HG03103 (cell line): ENCODE data around the gene TPSAB1.
"Not testable (repeated sequence)": the region's sequence is repeated elsewhere in the genome, so short reads cannot be mapped to it uniquely, and the experiment has no call there.

ENCODE experiments used
- ATAC-seq: cut with Tn5 transposase; IDR thresholded peaks from one replicate; pipeline ENCODE4 v1.9.1; 2021; ENCODE audit warnings: low read depth; ENCODE audit not compliant: unreplicated experiment

Gene TPSAB1

GRCh38 chr16:1222553-1223354 is 17.8 kb upstream of the TPSAB1 start:
- ATAC-seq, result no peak

DNA sequence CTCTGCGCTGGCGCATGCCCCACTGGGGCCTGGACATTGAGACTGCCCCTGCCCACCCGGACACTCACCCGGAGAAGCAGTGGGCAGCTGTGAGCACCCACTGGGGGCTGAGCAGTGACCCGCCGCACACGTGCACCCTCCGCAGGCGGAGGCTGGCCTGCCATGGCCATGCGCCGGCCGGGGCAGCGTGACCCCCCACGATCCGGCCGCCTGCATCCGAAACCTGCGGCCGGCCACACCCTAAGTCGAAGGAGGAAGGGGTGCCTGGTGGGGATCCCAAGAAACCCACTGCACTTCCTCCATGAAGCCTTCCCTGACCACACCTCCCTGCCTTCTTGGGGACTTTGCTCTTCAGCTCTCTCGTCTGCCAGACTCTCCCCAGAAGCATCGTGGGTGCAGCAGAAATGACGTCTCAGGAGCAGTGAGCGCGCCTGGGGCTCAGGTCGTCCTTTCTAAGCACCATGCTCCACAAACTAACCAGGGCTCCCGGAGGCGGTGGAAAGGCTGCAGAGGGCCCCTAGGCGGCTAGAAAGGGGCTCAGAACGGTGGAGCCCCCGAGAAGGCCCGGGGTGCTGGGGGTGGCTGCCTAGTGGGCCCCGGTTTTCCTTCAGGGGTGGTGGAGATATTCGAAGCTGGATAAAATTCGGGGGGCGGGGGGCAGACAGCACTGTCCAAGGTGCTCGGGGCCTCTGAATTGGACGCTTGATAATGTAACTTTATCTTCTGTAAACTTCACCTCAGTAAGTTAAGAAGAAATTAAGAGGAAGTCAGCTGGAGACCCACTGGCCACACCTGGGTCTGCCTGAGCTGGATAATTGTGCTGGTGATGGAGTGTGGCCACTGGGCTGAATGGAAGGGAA is 16.9 kb upstream of the TPSAB1 start:
- ATAC-seq, result no peak

GRCh38 chr16:1224558-1224957 is 15.9 kb upstream of the TPSAB1 start:
- ATAC-seq, result no peak

DNA sequence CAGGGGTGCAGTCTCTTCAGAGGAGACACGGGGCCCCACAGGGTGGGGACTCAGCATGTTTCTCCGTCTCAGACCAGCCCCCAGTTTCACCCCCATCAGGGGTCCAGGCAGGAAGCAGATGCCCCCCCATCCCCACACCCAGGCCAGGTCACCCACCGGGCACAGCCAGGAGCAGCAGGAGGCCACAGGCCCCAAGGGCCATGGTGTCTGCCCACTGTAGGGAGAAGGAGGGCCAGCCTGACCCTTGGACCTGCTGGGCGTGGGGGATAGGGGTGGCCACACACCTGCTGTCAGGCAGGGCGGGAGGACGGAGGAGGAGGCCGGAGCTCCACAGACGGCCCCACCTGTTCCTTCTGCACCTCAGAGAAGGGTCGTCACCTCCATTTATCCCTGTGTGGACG is 15.5 kb upstream of the TPSAB1 start, which contains the start of gene TPSG1:
Gene TPSG1 (minus strand): TSS at position 218 of the 401 bp plus-strand sequence. CDS start 16 bp downstream, at position 202.
- no peak for ATAC-seq

DNA sequence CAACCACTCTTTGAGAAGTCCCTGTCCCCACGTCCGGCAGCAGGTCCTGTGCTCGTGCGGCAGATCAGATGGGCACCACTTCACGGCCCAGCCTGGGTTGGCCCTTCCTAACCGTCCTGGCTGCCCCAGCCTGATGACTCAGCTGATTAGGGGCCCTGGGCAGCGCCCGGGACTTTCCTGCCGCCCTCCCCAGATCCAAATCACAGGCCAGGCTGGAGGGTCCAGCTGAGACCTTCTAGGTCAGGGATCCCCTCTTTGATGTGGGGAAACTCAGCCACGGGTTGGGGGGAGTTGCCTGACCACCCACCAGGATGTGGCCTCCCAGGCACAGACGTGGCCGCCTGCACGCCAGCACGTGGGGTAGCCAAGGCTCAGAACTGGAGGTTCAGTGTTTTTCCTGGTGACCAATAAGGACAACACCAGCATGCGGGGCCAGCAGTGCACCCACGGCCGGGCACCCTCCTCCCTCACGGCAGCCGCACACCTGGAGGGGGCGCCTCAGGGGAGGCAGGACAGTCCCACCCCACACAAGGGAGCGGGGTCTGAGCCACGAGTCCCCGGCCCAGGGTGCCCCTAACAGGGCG is 14.7 kb upstream of the TPSAB1 start:
- not testable (repeated sequence) for ATAC-seq

GRCh38 chr16:1226692-1227091 is 13.8 kb upstream of the TPSAB1 start:
- ATAC-seq, result not testable (repeated sequence)

- not testable (repeated sequence) for ATAC-seq
These were observed 12.3 kb upstream of the TPSAB1 start for GRCh38 chr16:1228227-1228626.

GRCh38 chr16:1229476-1229875 is 11.0 kb upstream of the TPSAB1 start:
- ATAC-seq, result not testable (repeated sequence)

DNA sequence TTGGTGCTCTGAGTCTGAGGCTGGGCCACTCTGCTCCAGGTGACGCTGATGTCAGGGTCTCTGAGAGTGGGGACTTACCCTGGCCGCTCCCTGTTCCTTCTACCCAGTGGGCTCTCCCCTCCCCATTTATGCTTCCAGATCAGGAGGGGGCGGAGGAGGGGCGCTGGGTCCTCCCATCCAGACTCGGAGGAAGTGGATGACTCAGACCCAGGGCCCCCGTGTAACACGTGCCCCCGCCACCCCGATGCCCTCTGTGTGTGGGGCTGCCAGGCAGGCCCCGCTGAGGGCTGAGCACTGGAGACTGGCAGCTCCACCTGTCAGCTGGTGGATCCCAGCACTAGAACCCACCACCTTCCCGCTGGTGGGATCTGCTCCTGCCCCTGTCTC is 10.4 kb upstream of the TPSAB1 start, which contains the start of gene TPSB2:
Gene TPSB2 (minus strand): TSS at position 101 of the 387 bp plus-strand sequence. CDS start 233 bp downstream, outside the sequence.
- not testable (repeated sequence) for ATAC-seq

DNA sequence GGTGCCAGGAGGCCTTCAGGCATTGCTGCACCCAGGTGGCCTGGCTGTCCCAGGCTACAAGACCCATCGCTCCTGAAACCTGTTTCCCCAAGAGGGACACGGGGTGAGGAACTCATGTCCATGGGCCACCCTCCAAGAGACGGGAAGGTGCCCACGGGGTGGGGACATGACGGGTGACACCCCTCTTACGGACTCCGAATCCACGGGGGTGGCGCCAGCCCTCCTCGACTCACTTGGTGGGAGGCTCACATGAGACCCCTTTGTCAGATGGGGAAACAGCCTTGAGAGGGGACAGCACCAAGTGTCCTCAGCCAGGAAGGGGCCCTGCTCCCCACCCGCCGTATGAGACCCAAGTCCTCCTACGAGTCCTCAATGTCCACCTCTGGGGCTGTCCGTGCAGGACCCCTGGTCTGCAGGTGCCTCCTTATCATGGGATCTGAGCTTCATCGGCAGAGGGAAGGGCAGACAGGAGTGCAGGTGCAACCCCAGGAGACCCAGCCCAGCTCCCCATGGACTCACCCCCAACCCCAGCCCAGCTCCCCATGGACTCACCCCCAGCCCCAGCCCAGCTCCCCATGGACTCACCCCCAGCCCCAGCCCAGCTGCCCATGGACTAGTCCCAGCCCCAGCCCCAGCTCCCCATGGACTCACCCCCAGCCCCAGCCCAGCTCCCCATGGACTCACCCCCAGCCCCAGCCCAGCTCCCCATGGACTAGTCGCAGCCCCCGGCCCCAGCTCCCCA is 9.9 kb upstream of the TPSAB1 start:
- not testable (repeated sequence) for ATAC-seq

DNA sequence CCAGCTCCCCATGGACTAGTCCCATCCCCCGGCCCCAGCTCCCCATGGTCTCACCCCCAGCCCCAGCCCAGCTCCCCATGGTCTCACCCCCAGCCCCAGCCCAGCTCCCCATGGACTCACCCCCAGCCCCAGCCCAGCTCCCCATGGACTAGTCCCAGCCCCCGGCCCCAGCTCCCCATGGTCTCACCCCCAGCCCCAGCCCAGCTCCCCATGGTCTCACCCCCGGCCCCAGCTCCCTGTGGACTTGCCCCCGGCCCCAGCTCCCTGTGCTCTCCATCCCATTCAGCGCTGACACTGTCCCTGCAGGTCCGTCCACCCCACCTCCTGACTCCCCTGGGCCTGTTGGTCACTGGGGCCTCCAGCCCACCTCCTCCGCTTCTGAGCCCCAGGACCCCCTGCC is 9.2 kb upstream of the TPSAB1 start:
- ATAC-seq, result not testable (repeated sequence)

- ATAC-seq, result not testable (repeated sequence)
These were observed 8.3 kb upstream of the TPSAB1 start for GRCh38 chr16:1232049-1232748.

DNA sequence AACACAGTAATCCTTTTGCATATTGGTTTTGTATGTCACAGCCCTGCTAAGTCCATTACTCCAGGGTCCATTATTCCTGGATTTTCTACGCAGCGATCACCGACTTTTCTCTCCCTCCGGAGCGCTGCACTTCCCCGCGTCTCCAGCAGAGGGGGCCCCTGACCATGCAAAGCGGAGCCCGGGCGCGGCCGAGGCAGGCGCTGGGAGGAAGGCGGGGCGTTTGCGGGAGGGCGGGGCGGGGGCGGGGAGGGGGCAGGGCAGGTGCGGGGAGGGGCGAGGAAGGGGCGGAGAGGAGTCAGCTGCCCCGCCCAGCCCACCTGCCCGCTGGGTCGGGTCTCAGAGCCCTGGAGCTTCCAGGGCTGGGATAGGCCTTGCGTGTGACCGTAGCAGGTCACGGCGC is 3.8 kb upstream of the TPSAB1 start:
- ATAC-seq, result not testable (repeated sequence)

- ATAC-seq, result no peak
These were observed 2.5 kb upstream of the TPSAB1 start for GRCh38 chr16:1237990-1238389.

GRCh38 chr16:1238909-1239308 is 1.6 kb upstream of the TPSAB1 start:
- not testable (repeated sequence) for ATAC-seq

DNA sequence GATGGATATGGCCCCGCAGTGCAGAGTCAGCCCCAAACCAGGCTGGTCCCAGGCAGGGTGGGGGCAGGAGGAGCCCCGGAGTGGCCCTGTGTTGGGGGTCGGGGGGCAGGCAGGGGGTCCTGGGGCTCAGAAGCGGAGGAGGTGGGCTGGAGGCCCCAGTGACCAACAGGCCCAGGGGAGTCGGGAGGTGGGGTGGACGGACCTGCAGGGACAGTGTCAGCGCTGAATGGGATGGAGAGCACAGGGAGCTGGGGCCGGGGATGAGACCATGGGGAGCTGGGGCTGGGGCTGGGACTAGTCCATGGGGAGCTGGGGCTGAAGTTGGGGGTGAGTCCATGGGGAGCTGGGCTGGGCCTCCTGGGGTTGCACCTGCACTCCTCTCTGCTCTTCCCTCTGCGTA is 930 bp upstream of the TPSAB1 start:
- ATAC-seq, result not testable (repeated sequence)

GRCh38 chr16:1241081-1241480 is 576 bp downstream of the TPSAB1 start:
- ATAC-seq, result not testable (repeated sequence)

DNA sequence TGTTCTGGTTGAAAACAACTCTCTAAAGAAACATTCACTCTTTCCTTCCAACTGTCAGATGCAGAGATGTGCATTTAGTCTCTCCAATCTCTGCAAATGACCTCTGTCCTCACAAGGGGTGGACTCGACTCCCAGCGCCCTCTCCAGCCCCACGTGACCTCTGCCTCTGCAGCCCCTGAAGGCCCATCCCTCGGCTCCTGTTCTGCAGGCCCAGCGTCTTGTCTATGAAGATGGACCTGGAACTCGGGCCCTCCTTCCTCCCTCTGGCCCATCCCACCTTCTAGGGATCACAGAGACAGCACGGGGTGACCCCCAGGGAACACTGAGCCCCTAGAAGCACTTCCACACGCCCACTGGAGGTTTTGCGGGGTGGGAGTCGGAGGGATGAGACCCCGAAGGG is 2.9 kb downstream of the TPSAB1 start:
- ATAC-seq, result not testable (repeated sequence)
